HG03095 (cell line): ENCODE data around the gene KPNA2.
"Not testable (repeated sequence)": the region's sequence is repeated elsewhere in the genome, so short reads cannot be mapped to it uniquely, and the experiment has no call there.

Experiments used
- ATAC-seq: cut with Tn5 transposase; IDR thresholded peaks from one replicate; pipeline ENCODE4 v1.9.1; 2021; ENCODE audit warnings: moderate library complexity; ENCODE audit not compliant: unreplicated experiment

Gene KPNA2

DNA sequence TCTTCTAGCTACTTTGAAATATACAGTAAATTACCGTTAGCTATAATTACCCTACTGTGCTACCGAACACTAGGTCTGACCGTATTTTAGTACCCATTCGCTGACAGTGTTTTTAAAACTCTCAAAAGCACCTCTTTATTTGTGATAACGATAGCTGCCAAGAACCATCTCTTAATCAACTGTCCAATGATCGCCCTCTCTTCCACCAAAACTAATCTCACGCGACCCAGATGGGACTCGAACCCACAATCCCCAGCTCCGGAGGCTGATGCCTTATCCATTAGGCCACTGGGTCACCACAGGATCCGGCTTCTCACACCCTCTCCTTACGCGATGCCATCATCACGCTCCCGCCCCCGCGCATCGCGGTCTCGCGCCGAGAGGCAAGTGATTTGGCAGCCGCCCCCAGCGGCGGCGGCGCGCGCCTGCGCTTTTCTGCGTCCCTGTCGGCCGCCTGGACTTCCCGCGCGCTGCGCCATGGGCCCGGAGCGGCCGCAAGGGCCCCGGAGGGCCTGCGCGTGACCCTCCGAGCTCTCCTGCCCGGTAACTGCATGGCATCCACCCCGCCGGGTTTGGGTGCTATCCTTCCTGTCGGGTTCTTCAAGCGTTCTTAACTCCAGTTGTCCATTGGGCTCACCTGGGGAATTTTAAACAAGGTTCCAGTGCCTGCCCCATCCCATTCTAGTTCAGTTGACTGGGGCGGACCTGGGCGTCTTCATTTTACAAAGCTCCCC lies 15.7 kb upstream of the KPNA2 start:
- ATAC-seq = peak; percentile 96

GRCh38 chr17:68020409-68020756 lies 15.2 kb upstream of the KPNA2 start:
- ATAC-seq = no peak

- ATAC-seq = not testable (repeated sequence)
Measured at GRCh38 chr17:68020791-68021190, 14.7 kb upstream of the KPNA2 start.

DNA sequence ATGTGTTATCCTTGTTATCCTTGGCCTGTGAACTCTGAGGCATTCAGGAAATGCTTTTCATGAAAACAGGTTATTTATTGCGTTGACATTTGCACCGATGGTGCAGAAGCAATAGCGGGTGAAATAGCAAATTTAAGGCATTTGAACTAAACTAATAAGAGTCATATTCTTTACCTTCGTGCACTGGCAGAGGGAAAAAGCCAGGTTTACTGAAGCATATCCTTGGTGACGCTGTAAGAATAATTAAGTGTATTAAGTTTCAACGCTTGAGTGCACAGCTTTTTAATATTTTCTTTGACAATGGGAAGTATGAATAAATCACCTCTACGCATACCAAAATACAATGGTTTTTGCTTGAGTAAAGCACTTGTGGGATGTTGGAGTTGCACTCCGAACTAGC lies 13.6 kb upstream of the KPNA2 start:
- ATAC-seq = no peak

GRCh38 chr17:68022547-68022946 lies 13.0 kb upstream of the KPNA2 start:
- not testable (repeated sequence) for ATAC-seq

- no peak for ATAC-seq
Measured at GRCh38 chr17:68029512-68030215, 5.9 kb upstream of the KPNA2 start.

DNA sequence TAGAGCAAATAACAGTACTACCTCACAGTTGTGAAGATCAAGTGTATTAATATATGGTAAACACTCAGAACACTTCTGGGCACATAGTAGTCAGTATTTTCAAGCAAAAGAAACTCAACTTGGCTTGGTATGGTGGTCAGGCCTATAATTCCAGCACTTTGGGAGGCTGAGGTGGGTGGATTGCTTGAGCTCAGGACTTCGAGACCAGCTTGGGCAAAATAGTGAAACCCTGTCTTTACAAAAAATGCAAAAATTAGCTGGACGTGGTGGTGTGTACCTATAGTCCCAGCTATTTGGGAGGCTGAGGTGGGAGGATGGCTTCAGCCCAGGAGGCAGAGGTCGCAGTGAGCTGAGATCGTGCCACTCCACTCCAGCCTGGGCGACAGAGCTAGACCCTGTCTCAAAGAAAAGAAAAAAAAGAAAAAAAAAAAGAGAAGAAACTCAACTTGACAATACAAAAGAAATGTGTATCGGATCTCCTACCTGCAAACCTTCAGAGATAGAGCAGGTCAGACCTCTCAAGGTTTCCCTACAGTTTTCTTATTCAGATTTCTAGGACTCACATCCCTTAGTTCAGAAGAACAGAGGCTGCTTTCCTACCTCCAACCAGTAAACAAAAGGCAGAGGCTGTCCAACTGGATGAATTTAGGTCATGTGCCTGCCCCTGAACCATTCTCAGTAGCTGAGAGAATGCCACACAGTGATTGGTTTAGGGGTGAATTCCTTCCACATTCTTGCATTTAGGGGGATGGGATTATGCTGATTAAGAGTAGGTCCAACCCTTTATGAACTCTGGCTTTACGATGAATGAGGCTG lies 1.7 kb upstream of the KPNA2 start:
- no peak for ATAC-seq

GRCh38 chr17:68034452-68034776 lies 1.1 kb upstream of the KPNA2 start:
- ATAC-seq = no peak

DNA sequence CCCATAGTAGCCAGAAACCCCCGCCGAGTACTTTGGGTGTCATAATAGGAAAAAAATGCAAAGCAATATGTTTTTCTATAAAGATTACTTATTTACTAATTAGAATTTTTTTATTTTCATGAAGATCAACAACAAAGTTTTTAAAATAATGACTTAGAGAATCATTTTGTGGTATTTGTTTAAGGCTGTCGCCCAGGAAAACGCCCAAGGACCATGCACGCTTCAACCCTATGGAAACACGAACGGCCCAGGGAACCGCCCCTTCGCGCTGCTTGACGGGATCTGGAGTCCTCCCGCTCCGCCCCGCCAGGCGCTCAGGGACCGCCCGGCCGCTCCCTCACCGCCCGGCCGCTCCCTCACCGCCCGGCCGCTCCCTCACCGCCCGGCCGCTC lies 408 bp upstream of the KPNA2 start:
- peak; percentile 86 for ATAC-seq

- ATAC-seq = no peak
Measured at GRCh38 chr17:68036304-68037147, 991 bp downstream of the KPNA2 start.

- no peak for ATAC-seq
Measured at GRCh38 chr17:68047153-68047846, 11.8 kb downstream of the KPNA2 start.

GRCh38 chr17:68047890-68048542 lies 12.5 kb downstream of the KPNA2 start:
- ATAC-seq = not testable (repeated sequence)

DNA sequence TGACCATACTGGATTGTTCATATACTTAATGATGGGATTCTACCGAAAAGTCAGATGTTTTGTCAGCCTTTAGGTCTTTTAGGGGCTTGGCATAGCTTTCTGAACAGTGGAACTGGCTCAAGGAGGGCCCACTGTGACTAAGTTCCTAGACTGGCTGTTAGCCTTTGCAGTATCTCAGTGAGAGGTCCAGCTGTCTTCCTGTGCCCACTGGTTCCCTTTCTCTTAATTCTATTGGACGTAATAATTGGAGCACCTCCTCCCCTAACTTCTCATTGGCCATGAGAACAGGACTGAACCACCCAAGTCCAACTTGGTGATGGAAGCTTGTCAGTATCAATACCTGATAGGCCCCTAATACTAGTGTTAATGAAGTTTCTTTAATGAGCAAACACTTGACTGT lies 13.5 kb downstream of the KPNA2 start:
- no peak for ATAC-seq

DNA sequence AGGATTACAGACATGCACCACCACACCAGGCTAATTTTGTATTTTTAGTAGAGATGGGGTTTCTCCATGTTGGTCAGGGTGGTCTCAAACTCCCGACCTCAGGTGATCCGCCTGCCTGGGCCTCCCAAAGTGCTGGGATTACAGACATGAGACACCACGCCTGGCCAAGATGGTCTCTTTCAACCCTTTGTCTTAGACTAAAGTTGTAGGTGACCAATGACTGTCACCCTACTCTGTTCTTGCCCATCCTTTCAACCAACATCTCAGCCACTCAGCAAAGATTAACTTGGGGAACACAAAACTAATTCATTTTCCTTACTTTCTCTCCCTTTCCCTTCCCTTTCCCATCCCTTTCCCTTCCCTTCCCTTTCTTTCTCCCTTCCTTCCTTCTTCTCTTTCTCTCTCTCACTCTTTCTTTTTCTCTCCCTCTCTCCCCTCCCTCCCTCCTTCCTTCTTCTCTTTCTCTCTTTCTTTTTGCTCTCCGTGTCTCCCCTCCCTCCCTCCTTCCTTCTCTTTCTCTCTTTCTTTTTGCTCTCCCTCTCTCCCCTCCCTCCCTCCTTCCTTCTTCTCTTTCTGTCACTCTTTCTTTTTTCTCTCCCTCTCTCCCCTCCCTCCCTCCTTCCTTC lies 14.4 kb downstream of the KPNA2 start:
- ATAC-seq = not testable (repeated sequence)

GRCh38 chr17:68051321-68052312 lies 16.1 kb downstream of the KPNA2 start:
- ATAC-seq = not testable (repeated sequence)

GRCh38 chr17:68052810-68053209 lies 17.3 kb downstream of the KPNA2 start:
- no peak for ATAC-seq

DNA sequence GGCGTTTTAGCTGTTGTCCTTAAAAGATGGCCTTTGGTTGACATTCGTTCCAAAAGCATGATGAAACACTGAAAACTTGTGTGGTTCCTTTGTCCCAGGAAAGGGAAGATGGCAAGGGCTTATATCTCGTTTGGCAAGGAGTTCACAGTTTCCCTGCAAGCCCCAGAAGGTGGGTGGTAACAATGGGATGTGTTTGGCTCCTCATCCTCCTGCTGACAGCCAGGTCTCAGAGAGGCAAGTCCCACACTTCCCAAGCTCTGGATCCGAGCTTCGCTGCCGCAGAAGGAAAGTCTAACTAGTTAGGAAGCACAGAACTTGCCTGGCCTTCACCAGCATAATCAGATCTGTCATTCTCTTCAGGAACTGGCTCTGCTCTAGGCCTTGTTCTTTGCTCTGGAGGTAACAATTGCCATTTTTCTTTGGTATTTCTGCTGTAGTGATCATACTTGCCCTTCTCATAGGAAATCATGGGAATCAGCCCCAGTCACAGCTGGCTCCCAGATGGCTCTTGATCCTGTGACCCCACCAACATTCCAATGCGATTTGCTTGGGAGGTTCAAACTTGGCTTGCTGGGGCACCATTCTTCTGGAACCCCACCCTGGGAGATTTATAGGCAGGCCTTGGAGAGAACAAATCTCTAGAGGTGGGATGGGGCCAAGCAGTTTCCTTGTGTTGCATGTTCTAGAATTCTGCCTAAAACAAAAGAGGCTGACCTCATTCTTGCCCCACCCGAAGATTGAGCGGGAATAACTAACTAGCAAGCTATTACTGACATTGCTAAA lies 17.9 kb downstream of the KPNA2 start:
- no peak for ATAC-seq
